Liver (tissue), 9 donors: ENCODE results near the gene FAM186B. TPM values are rescaled to one million over a fixed set of nuclear protein-coding genes. Genes with fewer than 3 reads are reported as not detected.

Experiments
- DNase-seq: peaks from one replicate; pipeline ENCODE4 v3.0.0-alpha.2; 2017; ENCODE audit warnings: low spot score
- H3K27ac ChIP-seq, 2 donors: one replicate each; pipeline ENCODE4 v1.7.0; 2013; ENCODE audit warnings: inconsistent platforms in 2 of 2, low read length in 2 of 2, control low read depth in 1 of 2, low read depth in 1 of 2, mild to moderate bottlenecking in 1 of 2
- H3K27me3 ChIP-seq, 4 donors: one replicate each; pipeline versions ENCODE4 v1.6.1 to v1.7.0; 2013; ENCODE audit warnings: low read length in 3 of 4, inconsistent platforms in 1 of 4, mild to moderate bottlenecking in 1 of 4, moderate library complexity in 1 of 4; ENCODE audit not compliant: control insufficient read depth in 4 of 4, insufficient read depth in 4 of 4
- H3K36me3 ChIP-seq, 4 donors: one replicate each; pipeline versions ENCODE4 v1.6.1 to v1.7.0; 2013; ENCODE audit warnings: low read length in 3 of 4, mild to moderate bottlenecking in 3 of 4, low read depth in 1 of 4, moderate library complexity in 1 of 4; ENCODE audit not compliant: control insufficient read depth in 4 of 4, insufficient read depth in 3 of 4
- H3K4me1 ChIP-seq, 4 donors: one replicate each; pipeline versions ENCODE4 v1.6.1 to v1.7.0; 2013; ENCODE audit warnings: low read length in 3 of 4, mild to moderate bottlenecking in 3 of 4, moderate library complexity in 1 of 4; ENCODE audit not compliant: control insufficient read depth in 4 of 4, insufficient read depth in 4 of 4
- H3K4me3 ChIP-seq, 3 donors: one replicate each; pipeline versions ENCODE4 v1.6.1 to v1.7.0; 2013; ENCODE audit warnings: low read length in 3 of 3, control low read depth in 1 of 3, low read depth in 1 of 3, mild to moderate bottlenecking in 1 of 3
- H3K9ac ChIP-seq, 2 donors: one replicate each; pipeline ENCODE4 v1.7.0; 2013; ENCODE audit warnings: low read length in 2 of 2, mild to moderate bottlenecking in 2 of 2, moderate library complexity in 2 of 2, control low read depth in 1 of 2, low read depth in 1 of 2
- H3K9me3 ChIP-seq, 4 donors: one replicate each; pipeline versions ENCODE4 v1.6.1 to v1.7.0; 2013; ENCODE audit warnings: low read length in 3 of 4; ENCODE audit not compliant: control insufficient read depth in 4 of 4
- ATF3 ChIP-seq: IDR thresholded peaks from 2 replicates; pipeline ENCODE4 v1.6.1; 2016; ENCODE audit warnings: antibody characterized with exemption
- CTCF ChIP-seq: fragments of 150-350 bp; IDR thresholded peaks from 2 replicates; pipeline ENCODE4 v1.5.1; 2017; ENCODE audit warnings: improper control_type of control experiment, low read depth, low read length; ENCODE audit not compliant: missing input control
- EGR1 ChIP-seq, 2 donors: IDR thresholded peaks; 2 replicates each; pipeline ENCODE4 v1.6.1; 2016 to 2018; ENCODE audit warnings: antibody characterized with exemption in 2 of 2, low read depth in 2 of 2
- FOXA1 ChIP-seq: IDR thresholded peaks from 2 replicates; pipeline ENCODE4 v1.6.1; 2016; ENCODE audit warnings: antibody characterized with exemption
- FOXA2 ChIP-seq: IDR thresholded peaks from 2 replicates; pipeline ENCODE4 v1.6.1; 2016; ENCODE audit warnings: antibody characterized with exemption
- GABPA ChIP-seq, 2 donors: IDR thresholded peaks in 1 of 2; conservative IDR thresholded peaks in 1 of 2; 2 replicates each; pipeline ENCODE4 v1.6.1; 2016; ENCODE audit warnings: antibody characterized with exemption in 2 of 2, mild to moderate bottlenecking in 1 of 2, moderate library complexity in 1 of 2
- HNF4A ChIP-seq, 2 donors: conservative IDR thresholded peaks; 2 replicates each; pipeline ENCODE4 v1.6.1; 2016; ENCODE audit warnings: antibody characterized with exemption in 2 of 2, mild to moderate bottlenecking in 2 of 2
- HNF4G ChIP-seq: IDR thresholded peaks from 2 replicates; pipeline ENCODE4 v1.6.1; 2016; ENCODE audit warnings: antibody characterized with exemption
- JUND ChIP-seq, 2 donors: IDR thresholded peaks; 2 replicates each; pipeline ENCODE4 v1.6.1; 2016; ENCODE audit warnings: antibody characterized with exemption in 2 of 2
- MAX ChIP-seq: IDR thresholded peaks from 2 replicates; pipeline ENCODE4 v1.6.1; 2016; ENCODE audit warnings: antibody characterized with exemption
- NR2F2 ChIP-seq: IDR thresholded peaks from 2 replicates; pipeline ENCODE4 v1.6.1; 2016; ENCODE audit warnings: antibody characterized with exemption
- RAD21 ChIP-seq, 2 donors: IDR thresholded peaks; 2 replicates each; pipeline ENCODE4 v1.6.1; 2016; ENCODE audit warnings: antibody characterized with exemption in 2 of 2, mild to moderate bottlenecking in 2 of 2
- REST ChIP-seq: IDR thresholded peaks from 2 replicates; pipeline ENCODE4 v1.6.1; 2016; ENCODE audit warnings: antibody characterized with exemption, mild to moderate bottlenecking
- RXRA ChIP-seq, 2 donors: IDR thresholded peaks; 2 replicates each; pipeline ENCODE4 v1.6.1; 2017 to 2018; ENCODE audit warnings: antibody characterized with exemption in 2 of 2, mild to moderate bottlenecking in 1 of 2
- SP1 ChIP-seq: IDR thresholded peaks from 2 replicates; pipeline ENCODE4 v1.6.1; 2018; ENCODE audit warnings: antibody characterized with exemption, mild to moderate bottlenecking
- TAF1 ChIP-seq: conservative IDR thresholded peaks from 2 replicates; pipeline ENCODE4 v1.6.1; 2016; ENCODE audit warnings: antibody characterized with exemption, mild to moderate bottlenecking
- YY1 ChIP-seq: IDR thresholded peaks from 2 replicates; pipeline ENCODE4 v1.6.1; 2016; ENCODE audit warnings: antibody characterized with exemption, mild to moderate bottlenecking
- ZBTB33 ChIP-seq: IDR thresholded peaks from 2 replicates; pipeline ENCODE4 v1.6.1; 2016; ENCODE audit warnings: antibody characterized with exemption
- WGBS: extraction: QIAGEN DNeasy Blood & Tissue Kit; methylation state at CpG from one replicate; pipeline ENCODE4 v1.1.7; 2013; 5-methylcytosine and 5-hydroxymethylcytosine counted together
- polyA plus RNA-seq, 2 donors: library from polyadenylated mRNA; stranded (reverse) in 1 of 2; unstranded in 1 of 2; fragments of 200-250 nt in 1 of 2; fragments of >200 nt in 1 of 2; fragmentation: Nextera tagmentation in 1 of 2; extraction: Ambion mirVana in 1 of 2; gene quantifications; one replicate each; pipeline versions ENCODE4 v1.2.1 to v1.2.3, GENCODE V29; 2013 to 2015
- total RNA-seq, 2 donors: library from RNA; depleted of rRNA; stranded (reverse); fragments of >200 nt; gene quantifications; one replicate each; pipeline ENCODE4 v1.2.3, GENCODE V29; 2014
- donor health status: healthy.
- donor health status: healthy.
- donor health status: healthy.
- donor health status: healthy.
- donor health status: healthy.

The FAM186B gene
- total and polyA plus RNA-seq, 4 donors: 0.19 to 0.84 (median 0.42) TPM

- no peaks in the 10 kb centered on the region for H3K27me3 ChIP-seq
- H3K4me3 ChIP-seq: no peak overlapping the region
- no peak for DNase-seq
- no peaks in the 10 kb centered on the region for H3K9me3 ChIP-seq
- no peak overlapping the region for H3K27ac ChIP-seq
- H3K36me3 ChIP-seq: peaks cover 0 to 12% (median 3%) of the 10 kb centered on the region in 4 donors
- H3K9ac ChIP-seq: no peak overlapping the region
- TF ChIP-seq HNF4A (conservative IDR thresholded peaks at IDR 0.05) (no peak), FOXA1 (no peak), TAF1 (no peak), GABPA (IDR thresholded peaks at IDR 0.05 in 1 of 2, conservative IDR thresholded peaks at IDR 0.05 in 1 of 2) (no peak), RXRA (IDR thresholded peaks at IDR 0.05) (no peak), ZBTB33 (no peak), NR2F2 (no peak), RAD21 (IDR thresholded peaks at IDR 0.05) (no peak), JUND (IDR thresholded peaks at IDR 0.05) (no peak), YY1 (no peak), CTCF (no peak), HNF4G (no peak), SP1 (no peak), REST (no peak), MAX (no peak), FOXA2 (no peak), EGR1 (IDR thresholded peaks at IDR 0.05; ENCODE audit: low read depth in 2 of 2) (no peak)
- 93% methylated on average over 7 of the region's 7 CpGs for WGBS
- peaks cover 3 to 17% (median 10%) of the 10 kb centered on the region in 4 donors for H3K4me1 ChIP-seq
These were observed 37.7 kb upstream of the FAM186B start for GRCh38 chr12:49643135-49643534.

- Histone ChIP-seq H3K27me3 (no peaks in the 10 kb centered on the region), H3K27ac (no peak overlapping the region), H3K9me3 (no peaks in the 10 kb centered on the region), H3K36me3 (peaks cover 0 to 12% (median 3%) of the 10 kb centered on the region in 4 donors), H3K4me3 (no peak overlapping the region), H3K9ac (no peak overlapping the region), H3K4me1 (peaks cover 3 to 17% (median 10%) of the 10 kb centered on the region in 4 donors)
- no peak for DNase-seq
- 92% methylated on average over 11 of the region's 11 CpGs for whole genome bisulfite sequencing
- TF ChIP-seq HNF4G (no peak), EGR1 (IDR thresholded peaks at IDR 0.05; ENCODE audit: low read depth in 2 of 2) (no peak), TAF1 (no peak), CTCF (no peak), MAX (no peak), FOXA1 (no peak), GABPA (IDR thresholded peaks at IDR 0.05 in 1 of 2, conservative IDR thresholded peaks at IDR 0.05 in 1 of 2) (no peak), HNF4A (conservative IDR thresholded peaks at IDR 0.05) (no peak), ATF3 (no peak), YY1 (no peak), FOXA2 (no peak), JUND (IDR thresholded peaks at IDR 0.05) (no peak), NR2F2 (no peak), SP1 (no peak), RXRA (IDR thresholded peaks at IDR 0.05) (no peak)
These were observed 36.9 kb upstream of the FAM186B start for GRCh38 chr12:49642370-49642802.
